ENCODE data around the gene HES3.
A peak's percentile ranks its signal among the peaks of the same experiment; 100 is the strongest.

Gene HES3

GRCh38 chr1:6199298-6200187 lies 44.4 kb upstream of the HES3 start, which contains the start of gene RPL22:
RPL22 (minus strand) TSS chr1:6199595; CDS start chr1:6199573, 22 bp downstream.
- DNase-seq (ENCODE audit: low spot score), result peak; percentile 98
- no peak within 1 kb of the TSS for H2BK120ac ChIP-seq (ENCODE audit: low read depth, low read length)
- H3K9ac ChIP-seq (ENCODE audit: low read depth, low read length, poor library complexity), result peak within 1 kb of the TSS; percentile 100
- no peaks in the 10 kb centered on the region for H3K27me3 ChIP-seq (ENCODE audit: control insufficient read depth in 3 of 3, insufficient read depth in 3 of 3, low read depth in 1 of 3, low read length in 3 of 3)
- H3K36me3 ChIP-seq (replicated peaks in 1 of 2; ENCODE audit: control insufficient read depth in 2 of 2, insufficient read depth in 2 of 2, low read length in 2 of 2), result peaks cover 13 to 35% of the 10 kb centered on the region in 2 donors
- H3K4me3 ChIP-seq (ENCODE audit: low read length in 2 of 2), result peak within 1 kb of the TSS; percentile 94 to 98
- WGBS, 2 donors (ENCODE audit: extremely low coverage in 2 of 2, insufficient read length in 2 of 2, insufficient replicate concordance in 1 of 2), result no CpG with 5 or more reads among the region's 53 CpGs
- H3K4me1 ChIP-seq (ENCODE audit: control insufficient read depth in 2 of 2, insufficient read depth in 1 of 2, low read depth in 1 of 2, low read length in 2 of 2), result peaks cover 6 to 14% of the 10 kb centered on the region in 2 donors
- H2BK12ac ChIP-seq (ENCODE audit: low read length), result peak within 1 kb of the TSS; percentile 97
- H4K8ac ChIP-seq (ENCODE audit: low read depth, low read length), result peak within 1 kb of the TSS; percentile 100
- H4K91ac ChIP-seq (ENCODE audit: low read depth, low read length, poor library complexity), result peak within 1 kb of the TSS; percentile 81
- H3K23ac ChIP-seq (ENCODE audit: low read depth, low read length, poor library complexity), result peak within 1 kb of the TSS; percentile 100
- H2AFZ ChIP-seq (ENCODE audit: low read length), result peak within 1 kb of the TSS; percentile 70
- H3K4me2 ChIP-seq (ENCODE audit: insufficient read depth, low read length, poor library complexity, severe bottlenecking), result peak within 1 kb of the TSS; percentile 62
- H3K27ac ChIP-seq (replicated peaks; ENCODE audit: low read length), result peak within 1 kb of the TSS; percentile 41
- H3K18ac ChIP-seq (ENCODE audit: low read length), result peak within 1 kb of the TSS; percentile 97
- H2BK15ac ChIP-seq (ENCODE audit: low read length), result peak within 1 kb of the TSS; percentile 97
- H2AK5ac ChIP-seq (ENCODE audit: low read depth, low read length), result peak within 1 kb of the TSS; percentile 94
- H2BK5ac ChIP-seq (ENCODE audit: low read length), result peak within 1 kb of the TSS; percentile 61
- no peaks in the 10 kb centered on the region for H3K9me3 ChIP-seq (replicated peaks in 1 of 2; ENCODE audit: control insufficient read depth in 2 of 2, insufficient read depth in 1 of 2, low read depth in 1 of 2, low read length in 2 of 2)
- H3K79me1 ChIP-seq (ENCODE audit: low read depth, low read length), result peaks cover 8% of the 10 kb centered on the region
- H3K4ac ChIP-seq (ENCODE audit: low read length), result peak within 1 kb of the TSS; percentile 78
- peak within 1 kb of the TSS; percentile 96 for H3K14ac ChIP-seq (ENCODE audit: low read length)

- WGBS, 2 donors (ENCODE audit: extremely low coverage in 2 of 2, insufficient read length in 2 of 2, insufficient replicate concordance in 1 of 2), result no CpG with 5 or more reads among the region's 10 CpGs
- Histone ChIP-seq H2BK120ac (ENCODE audit: low read depth, low read length) (no peak overlapping the region), H3K4me3 (ENCODE audit: low read length in 2 of 2) (peak overlapping the region; percentile 2 to 94), H3K79me1 (ENCODE audit: low read depth, low read length) (peaks cover 8% of the 10 kb centered on the region), H3K23ac (ENCODE audit: low read depth, low read length, poor library complexity) (no peak overlapping the region), H3K4me2 (ENCODE audit: insufficient read depth, low read length, poor library complexity, severe bottlenecking) (peak overlapping the region; percentile 35), H3K27ac (replicated peaks; ENCODE audit: low read length) (peak overlapping the region; percentile 41), H3K4ac (ENCODE audit: low read length) (peak overlapping the region; percentile 40), H3K36me3 (replicated peaks in 1 of 2; ENCODE audit: control insufficient read depth in 2 of 2, insufficient read depth in 2 of 2, low read length in 2 of 2) (peaks cover 12 to 28% of the 10 kb centered on the region in 2 donors), H2BK5ac (ENCODE audit: low read length) (peak overlapping the region; percentile 43), H3K4me1 (ENCODE audit: control insufficient read depth in 2 of 2, insufficient read depth in 1 of 2, low read depth in 1 of 2, low read length in 2 of 2) (peaks cover 10 to 17% of the 10 kb centered on the region in 2 donors), H3K14ac (ENCODE audit: low read length) (no peak overlapping the region), H2BK12ac (ENCODE audit: low read length) (peak overlapping the region; percentile 97), H3K9ac (ENCODE audit: low read depth, low read length, poor library complexity) (peak overlapping the region; percentile 65), H3K27me3 (ENCODE audit: control insufficient read depth in 3 of 3, insufficient read depth in 3 of 3, low read depth in 1 of 3, low read length in 3 of 3) (peaks cover 0 to under 1% (median 0%) of the 10 kb centered on the region in 3 experiments), H2AK5ac (ENCODE audit: low read depth, low read length) (peak overlapping the region; percentile 65), H3K9me3 (replicated peaks in 1 of 2; ENCODE audit: control insufficient read depth in 2 of 2, insufficient read depth in 1 of 2, low read depth in 1 of 2, low read length in 2 of 2) (no peaks in the 10 kb centered on the region), H4K8ac (ENCODE audit: low read depth, low read length) (peak overlapping the region; percentile 100), H2AFZ (ENCODE audit: low read length) (peak overlapping the region; percentile 70), H2BK15ac (ENCODE audit: low read length) (peak overlapping the region; percentile 97), H4K91ac (ENCODE audit: low read depth, low read length, poor library complexity) (peak overlapping the region; percentile 81), H3K18ac (ENCODE audit: low read length) (peak overlapping the region; percentile 92)
- DNase-seq (ENCODE audit: low spot score), result no peak
Observed at GRCh38 chr1:6200188-6200809, 43.7 kb upstream of the HES3 start.

DNA sequence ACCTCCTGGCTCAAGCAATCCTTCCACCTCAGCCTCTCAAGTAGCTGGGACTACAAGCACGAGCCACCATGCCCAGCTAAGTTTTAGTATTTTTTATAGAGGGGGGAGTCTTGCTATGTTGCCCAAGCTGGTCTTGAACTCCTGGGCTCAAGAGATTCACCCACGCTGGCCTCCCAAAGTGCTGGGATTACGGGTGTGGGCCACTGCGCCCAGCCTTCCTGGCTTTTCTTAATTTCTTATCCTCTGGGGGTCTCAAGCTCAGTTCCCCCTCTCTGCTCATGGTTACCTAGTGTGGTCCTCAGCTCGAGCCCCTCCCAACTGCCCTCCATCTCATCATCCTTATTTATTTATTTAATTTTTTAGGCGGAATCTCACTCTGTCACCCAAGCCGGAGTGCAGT lies 41.7 kb upstream of the HES3 start:
- H4K91ac ChIP-seq (ENCODE audit: low read depth, low read length, poor library complexity), result no peak overlapping the region
- H2BK12ac ChIP-seq (ENCODE audit: low read length), result no peak overlapping the region
- WGBS, 2 donors (ENCODE audit: extremely low coverage in 2 of 2, insufficient read length in 2 of 2, insufficient replicate concordance in 1 of 2), result no CpG with 5 or more reads among the region's 7 CpGs
- H4K8ac ChIP-seq (ENCODE audit: low read depth, low read length), result no peak overlapping the region
- H2BK15ac ChIP-seq (ENCODE audit: low read length), result no peak overlapping the region
- H3K4me2 ChIP-seq (ENCODE audit: insufficient read depth, low read length, poor library complexity, severe bottlenecking), result no peak overlapping the region
- H3K4me1 ChIP-seq (ENCODE audit: control insufficient read depth in 2 of 2, insufficient read depth in 1 of 2, low read depth in 1 of 2, low read length in 2 of 2), result peaks cover 12 to 20% of the 10 kb centered on the region in 2 donors
- no peak overlapping the region for H2AFZ ChIP-seq (ENCODE audit: low read length)
- no peak overlapping the region for H3K4me3 ChIP-seq (ENCODE audit: low read length in 2 of 2)
- H3K18ac ChIP-seq (ENCODE audit: low read length), result no peak overlapping the region
- no peaks in the 10 kb centered on the region for H3K9me3 ChIP-seq (replicated peaks in 1 of 2; ENCODE audit: control insufficient read depth in 2 of 2, insufficient read depth in 1 of 2, low read depth in 1 of 2, low read length in 2 of 2)
- no peak overlapping the region for H3K4ac ChIP-seq (ENCODE audit: low read length)
- no peak overlapping the region for H3K23ac ChIP-seq (ENCODE audit: low read depth, low read length, poor library complexity)
- H2AK5ac ChIP-seq (ENCODE audit: low read depth, low read length), result no peak overlapping the region
- peaks cover 5% of the 10 kb centered on the region for H3K79me1 ChIP-seq (ENCODE audit: low read depth, low read length)
- peaks cover 11 to 20% (median 19%) of the 10 kb centered on the region in 3 experiments for H3K27me3 ChIP-seq (ENCODE audit: control insufficient read depth in 3 of 3, insufficient read depth in 3 of 3, low read depth in 1 of 3, low read length in 3 of 3)
- no peak overlapping the region for H2BK5ac ChIP-seq (ENCODE audit: low read length)
- no peak overlapping the region for H3K9ac ChIP-seq (ENCODE audit: low read depth, low read length, poor library complexity)
- H2BK120ac ChIP-seq (ENCODE audit: low read depth, low read length), result no peak overlapping the region
- DNase-seq (ENCODE audit: low spot score), result no peak
- peaks cover 4 to 9% of the 10 kb centered on the region in 2 donors for H3K36me3 ChIP-seq (replicated peaks in 1 of 2; ENCODE audit: control insufficient read depth in 2 of 2, insufficient read depth in 2 of 2, low read length in 2 of 2)
- H3K27ac ChIP-seq (replicated peaks; ENCODE audit: low read length), result no peak overlapping the region
- H3K14ac ChIP-seq (ENCODE audit: low read length), result no peak overlapping the region
